ENCODE data around the gene OLFM4.

The OLFM4 gene

GRCh38 chr13:53073711-53074110, 45.1 kb downstream of the OLFM4 start:
- DNase-seq, result no peak

DNA sequence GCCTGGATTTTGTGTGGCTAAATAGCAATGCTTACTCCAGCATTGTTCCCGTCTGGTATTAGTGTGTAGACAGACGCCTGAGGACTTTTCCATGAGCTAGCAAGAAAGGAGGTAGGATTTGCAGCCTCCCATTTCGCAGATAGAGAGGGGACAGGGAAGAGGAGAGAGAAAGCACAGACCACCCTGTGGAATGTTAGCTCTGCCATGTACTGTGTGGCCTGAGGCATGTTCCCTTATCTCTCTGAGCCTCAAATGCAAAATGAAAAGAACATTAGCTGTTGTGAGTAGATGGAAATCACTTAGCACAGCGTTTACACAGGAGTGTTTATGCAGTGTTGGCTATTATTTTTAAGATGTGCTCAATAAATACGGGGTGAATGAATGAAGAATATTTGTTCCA, 45.5 kb downstream of the OLFM4 start:
- no peak for DNase-seq

- no peak for DNase-seq
Measured at GRCh38 chr13:53075356-53076041, 46.9 kb downstream of the OLFM4 start.

DNA sequence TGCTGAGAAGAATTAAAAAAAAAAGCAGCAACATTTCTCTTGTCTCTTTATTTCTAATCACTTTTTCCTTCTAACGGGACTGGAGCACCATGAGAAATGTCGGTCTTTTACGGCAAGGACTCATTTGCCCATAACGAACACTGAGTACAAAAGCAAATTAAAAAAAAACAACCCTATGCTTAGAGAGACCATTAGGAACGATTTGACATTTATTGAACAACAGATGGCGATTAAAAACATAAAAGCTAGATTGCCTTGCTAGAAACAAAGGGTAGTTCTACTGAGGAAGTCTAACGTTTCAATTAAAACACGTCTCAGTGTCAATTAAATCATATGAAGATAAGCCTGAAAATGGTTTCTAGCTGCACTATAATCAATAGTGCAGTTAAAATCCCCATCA, 51.1 kb downstream of the OLFM4 start:
- no peak for DNase-seq

DNA sequence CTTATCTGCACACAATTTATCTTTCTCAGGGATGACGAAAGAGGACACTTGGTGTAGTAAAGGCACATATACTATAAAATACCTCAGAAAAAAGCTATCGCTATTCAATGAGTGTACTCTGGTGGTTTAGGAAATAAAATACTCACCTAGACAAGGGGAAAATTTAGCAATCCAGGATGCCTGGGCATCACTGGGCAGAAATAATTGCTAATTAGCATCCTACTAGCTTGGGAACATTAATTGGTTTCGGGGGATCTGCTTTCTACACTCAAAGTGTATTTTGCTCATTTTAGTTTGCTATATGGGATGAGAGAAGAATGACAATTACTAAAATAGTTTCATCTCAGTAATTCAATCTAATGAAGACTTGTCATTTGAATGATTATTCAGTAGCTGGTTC, 60.3 kb downstream of the OLFM4 start:
- DNase-seq, result no peak

DNA sequence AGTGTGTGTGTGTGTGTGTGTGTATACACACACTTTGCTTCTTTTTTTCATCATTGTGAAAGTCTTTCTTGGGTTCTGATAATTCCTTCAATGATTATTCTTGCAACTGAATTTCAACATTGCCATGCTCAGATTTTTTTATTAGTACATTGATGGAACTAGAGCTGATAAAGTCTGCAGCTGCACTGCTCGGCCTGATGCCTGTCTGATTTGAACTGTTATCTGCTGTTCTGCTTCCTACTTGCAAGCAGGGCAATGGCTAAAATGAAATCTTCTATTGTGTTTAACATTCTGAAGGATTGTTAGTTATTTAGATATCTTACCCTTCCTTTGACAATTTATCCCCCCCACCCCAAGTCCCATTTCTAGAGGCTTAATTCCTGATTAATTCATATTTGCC, 61.3 kb downstream of the OLFM4 start:
- DNase-seq, result no peak

DNA sequence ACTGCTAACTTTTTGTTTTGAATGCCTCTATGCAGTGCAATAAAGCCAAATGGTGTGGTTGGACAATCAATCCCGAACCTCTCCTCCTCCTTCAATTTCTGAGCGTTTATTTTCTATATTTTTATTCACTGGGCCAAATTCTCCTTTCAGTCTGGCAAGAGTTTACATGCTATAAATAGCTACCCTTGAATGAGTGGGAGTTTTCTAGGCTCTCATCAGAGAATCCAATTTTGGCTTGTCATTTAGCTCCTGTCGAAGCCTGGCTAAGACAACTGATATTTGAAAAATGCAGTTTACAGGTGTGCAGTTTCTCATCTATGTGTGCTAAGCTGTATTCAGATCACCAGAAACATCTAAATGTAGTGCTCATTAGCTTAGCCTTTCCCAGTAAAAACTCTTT, 61.8 kb downstream of the OLFM4 start:
- no peak for DNase-seq

DNA sequence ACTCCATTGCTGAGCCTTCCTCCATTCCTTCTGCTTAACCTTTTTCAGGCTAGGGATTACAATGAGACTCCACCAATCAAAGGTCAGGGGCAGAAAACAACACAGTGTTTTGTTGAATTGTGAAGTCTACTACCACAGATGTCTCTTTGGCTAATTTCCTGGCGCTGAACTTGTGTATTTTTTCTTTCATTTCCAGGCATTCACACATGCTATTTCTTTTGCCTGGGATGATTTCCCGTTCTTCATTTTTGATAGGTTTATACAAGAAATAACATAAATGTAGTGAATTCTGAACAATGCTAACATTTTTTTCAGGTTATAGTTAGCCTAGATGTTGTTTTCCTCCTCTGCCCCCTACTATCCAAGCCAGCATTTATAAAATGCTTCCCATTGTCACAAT, 64.3 kb downstream of the OLFM4 start:
- DNase-seq, result no peak

DNA sequence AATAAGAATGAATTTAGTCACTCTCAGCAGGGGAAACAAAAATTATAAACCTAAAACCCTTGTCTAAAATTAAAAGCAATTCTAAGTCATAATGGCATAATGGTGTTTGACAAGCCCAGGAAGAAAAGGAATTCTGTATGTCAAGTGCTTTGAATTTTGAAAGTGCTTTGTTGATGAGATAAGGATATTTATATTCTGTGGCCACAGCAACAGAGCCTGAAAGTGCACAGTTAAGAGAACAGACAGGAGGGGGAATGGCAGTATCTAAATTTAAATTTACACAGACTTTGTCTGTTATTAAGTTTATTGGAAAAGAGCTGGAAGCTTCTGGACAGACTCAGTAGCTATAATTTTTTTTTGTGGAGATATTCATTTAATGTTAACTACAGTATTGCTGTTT, 69.8 kb downstream of the OLFM4 start:
- DNase-seq, result no peak

GRCh38 chr13:53100394-53101063, 71.9 kb downstream of the OLFM4 start:
- no peak for DNase-seq
